G401 (cell line): ENCODE results near the gene PSAPL1. TPM values are rescaled to one million over a fixed set of nuclear protein-coding genes. Genes with fewer than 3 reads are reported as not detected.

ENCODE experiments used
- DNase-seq: peaks from one replicate; pipeline ENCODE4 v3.0.0-alpha.2; 2015; ENCODE audit warnings: low spot score
- in situ Hi-C: cut with HindIII; loops from 2 replicates; pipeline ENCODE4 v1.10.0; 2016; ENCODE audit warnings: low sequenced_read_pairs, mixed read lengths
- total RNA-seq: library from RNA; depleted of rRNA; stranded (reverse); fragments of >200 nt; shearing (Covaris generic); gene quantifications from 2 replicates; pipeline ENCODE4 v1.2.3, GENCODE V29; 2014

The PSAPL1 gene
- total RNA-seq, 1 experiment from 2014 or later = not detected

- no peak for DNase-seq
- in situ Hi-C loops = no loop called here
Observed at GRCh38 chr4:7403001-7403400, 31.7 kb downstream of the PSAPL1 start.

- no peak for DNase-seq
- in situ Hi-C loops = no loop called here
Observed at GRCh38 chr4:7402526-7402925, 32.2 kb downstream of the PSAPL1 start.

DNA sequence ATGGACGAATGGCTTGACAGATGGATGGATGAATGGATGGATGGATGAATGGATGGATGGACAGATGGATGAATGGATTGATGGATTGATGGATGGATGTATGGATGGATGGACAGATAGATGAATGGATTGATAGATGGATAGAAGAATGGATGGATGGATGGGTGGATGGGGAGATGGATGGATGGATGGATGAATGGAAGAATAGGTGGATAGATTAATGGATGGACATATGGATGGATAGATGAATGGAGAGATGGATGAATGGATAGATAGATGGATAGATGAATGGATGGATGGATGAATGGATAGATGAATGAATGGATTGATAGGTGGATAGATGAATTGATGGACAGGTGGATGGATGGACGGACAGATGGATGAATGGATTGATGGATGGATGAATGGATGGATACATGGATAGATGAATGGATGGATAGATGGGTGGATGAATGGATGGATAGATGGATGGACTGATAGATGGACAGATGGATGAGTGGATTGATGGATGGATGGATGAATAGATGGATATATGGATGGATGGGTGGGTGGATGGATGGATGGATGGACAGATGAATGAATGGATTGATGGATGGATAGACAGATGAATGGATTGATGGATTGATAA is 33.9 kb downstream of the PSAPL1 start:
- DNase-seq = no peak
- in situ Hi-C loops = no loop called here

DNA sequence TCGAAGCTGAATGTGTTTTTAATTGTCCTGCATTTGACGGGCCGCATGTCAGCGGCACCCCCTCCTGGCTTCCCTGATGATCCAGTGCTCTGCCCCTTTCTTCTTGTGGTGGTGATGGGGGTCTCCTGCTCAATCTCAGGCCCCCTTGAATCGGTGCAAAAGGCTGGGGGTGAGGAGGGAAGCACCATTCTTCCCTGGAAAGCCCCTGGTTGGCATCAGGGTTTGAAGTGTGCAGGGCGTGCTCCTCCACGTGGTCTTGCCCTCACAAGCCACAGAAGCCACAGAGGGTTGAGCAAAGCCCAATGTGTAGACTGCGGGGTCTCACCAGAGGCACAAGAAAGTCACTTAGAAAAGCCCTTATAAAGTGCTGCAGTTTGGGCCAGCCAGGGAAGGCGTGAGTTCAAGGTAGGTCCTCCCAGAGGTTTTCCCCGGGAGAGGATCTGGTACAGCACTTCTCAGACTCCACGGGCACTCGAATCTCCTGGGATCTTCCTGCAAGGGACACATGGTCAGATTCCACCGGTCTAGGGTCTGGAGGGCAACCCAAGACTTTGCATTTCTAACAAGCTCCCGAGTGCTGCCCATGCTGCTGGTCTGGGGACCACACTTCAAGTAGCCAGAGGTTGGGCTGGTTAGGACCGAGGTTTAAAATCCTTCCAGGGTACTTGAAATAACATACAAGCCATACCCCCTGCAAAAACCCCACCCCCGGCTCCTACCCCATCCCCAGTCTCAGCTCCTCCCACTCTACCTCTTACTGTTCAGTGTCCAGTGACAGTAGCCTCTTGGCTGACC is 35.1 kb downstream of the PSAPL1 start:
- no peak for DNase-seq
- in situ Hi-C loops = no loop called here

GRCh38 chr4:7398788-7399439 is 35.8 kb downstream of the PSAPL1 start:
- in situ Hi-C loops = no loop called here
- DNase-seq = no peak

GRCh38 chr4:7398104-7398423 is 36.7 kb downstream of the PSAPL1 start:
- in situ Hi-C loops = no loop called here
- DNase-seq = no peak

- no peak for DNase-seq
- in situ Hi-C loops = no loop called here
Observed at GRCh38 chr4:7397206-7398103, 37.3 kb downstream of the PSAPL1 start.

GRCh38 chr4:7396186-7396910 is 38.4 kb downstream of the PSAPL1 start:
- DNase-seq = no peak
- in situ Hi-C loops = no loop called here

DNA sequence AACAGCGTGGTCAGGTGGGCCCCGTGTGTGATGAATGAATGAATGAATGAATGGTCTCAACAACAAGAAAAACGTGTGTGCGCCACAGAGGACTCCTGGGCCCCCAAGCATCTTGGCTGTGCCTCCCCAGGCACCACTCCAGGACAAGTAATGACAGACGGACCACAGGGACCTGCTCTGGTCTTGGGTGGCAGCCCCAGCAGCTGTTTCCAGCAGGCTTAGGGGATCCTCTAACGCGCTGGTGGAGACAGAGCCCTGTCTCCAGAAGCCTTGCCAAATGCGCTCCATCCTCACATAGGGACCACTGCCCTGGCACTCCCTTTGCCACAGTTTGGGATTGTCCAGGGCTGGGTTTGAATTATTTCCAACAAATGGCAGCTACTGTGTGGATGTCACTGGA is 39.1 kb downstream of the PSAPL1 start:
- DNase-seq = no peak
- in situ Hi-C loops = no loop called here

DNA sequence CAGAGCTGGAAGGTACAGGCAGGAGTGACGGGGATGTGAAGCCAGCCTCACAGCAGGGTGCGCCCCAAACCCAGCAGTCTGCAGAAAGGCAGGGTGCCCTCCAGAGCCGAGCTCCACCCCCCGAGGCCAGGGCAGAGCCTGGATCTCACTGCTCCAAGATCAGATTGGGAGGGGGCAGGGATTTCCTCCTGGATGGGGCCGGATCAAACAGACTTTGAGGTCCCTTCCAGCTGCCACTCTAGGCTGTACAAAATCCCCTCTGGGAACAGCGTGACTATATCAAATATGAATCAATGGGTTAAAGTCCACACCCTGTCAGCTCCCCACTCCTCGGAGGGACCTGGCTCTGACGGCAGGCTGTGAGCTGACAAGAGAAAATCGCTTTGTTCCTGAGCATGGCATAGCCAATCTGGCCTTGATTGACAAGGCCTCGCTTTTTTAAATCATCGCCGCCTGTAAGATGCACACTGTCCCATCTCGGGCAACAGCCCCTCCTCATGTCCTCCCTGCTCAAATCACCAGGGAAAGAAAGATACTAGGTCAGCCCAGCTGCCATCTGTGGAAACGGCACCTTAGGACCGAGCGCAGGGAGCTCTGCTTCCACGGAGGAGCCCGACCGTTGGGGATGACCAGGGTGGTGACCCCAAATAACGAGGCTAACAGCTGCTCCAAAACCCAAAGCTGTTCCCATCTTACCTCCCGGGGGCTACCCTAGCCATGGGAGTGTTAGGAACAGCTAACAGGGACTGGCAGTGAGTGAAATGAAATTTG is 39.9 kb downstream of the PSAPL1 start:
- in situ Hi-C loops = no loop called here
- DNase-seq = no peak

- no peak for DNase-seq
- in situ Hi-C loops = no loop called here
Observed at GRCh38 chr4:7393601-7394575, 40.8 kb downstream of the PSAPL1 start.

- in situ Hi-C loops = no loop called here
- DNase-seq = peak; percentile 15
Observed at GRCh38 chr4:7392438-7393421, 42.0 kb downstream of the PSAPL1 start.

DNA sequence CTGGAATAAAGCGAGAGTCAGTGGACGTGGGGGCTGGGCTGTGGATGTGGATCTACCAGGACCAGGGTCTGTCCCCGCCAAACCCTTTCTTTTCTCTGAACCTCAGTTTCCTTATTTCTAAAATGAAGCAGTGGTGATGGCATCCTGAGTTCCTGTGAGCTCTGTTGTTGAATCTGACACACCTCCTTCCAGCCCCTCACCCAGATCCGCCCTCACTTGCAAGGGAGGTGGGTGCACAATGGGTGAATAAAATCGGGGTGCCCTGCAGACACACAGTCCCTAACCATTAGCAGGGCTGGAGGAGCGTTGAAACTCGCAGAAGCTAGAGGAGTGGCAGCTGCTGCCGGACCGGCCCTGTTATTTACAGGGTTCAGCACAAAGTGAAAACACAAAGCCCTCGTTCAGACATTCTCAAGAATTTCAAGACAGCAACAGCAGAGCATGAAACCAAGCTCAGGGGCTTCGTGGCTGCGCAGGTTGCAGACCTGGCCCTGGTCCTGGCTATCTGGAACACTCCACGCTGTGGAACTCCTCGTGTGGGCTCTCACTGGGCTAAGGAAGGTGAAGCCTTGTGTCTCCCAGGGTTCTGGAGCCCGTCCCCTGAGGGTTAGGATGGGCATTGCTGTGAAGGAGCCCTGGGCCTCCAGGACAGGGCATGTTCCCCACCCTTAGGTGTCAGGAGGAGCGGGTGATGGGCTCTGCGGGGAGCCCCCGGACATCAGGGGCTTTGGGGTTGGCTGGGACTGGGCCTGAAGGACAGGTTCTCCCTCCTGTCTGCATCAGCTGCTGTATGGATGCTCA is 42.9 kb downstream of the PSAPL1 start:
- DNase-seq = no peak
- in situ Hi-C loops = no loop called here

- DNase-seq = no peak
- in situ Hi-C loops = no loop called here
Observed at GRCh38 chr4:7390906-7391636, 43.7 kb downstream of the PSAPL1 start.

GRCh38 chr4:7390336-7390735 is 44.4 kb downstream of the PSAPL1 start:
- in situ Hi-C loops = no loop called here
- no peak for DNase-seq
